DMS53 (cell line): ENCODE measurements around the gene CXCR1.
A peak's percentile ranks its signal among the peaks of the same experiment; 100 is the strongest.
"Not testable (repeated sequence)": the region's sequence is repeated elsewhere in the genome, so short reads cannot be mapped to it uniquely, and the experiment has no call there.

Source experiments
- DNase-seq: peaks from one replicate; lab custom pipeline; 2025; lab: John Stamatoyannopoulos, UW

CXCR1 gene

DNA sequence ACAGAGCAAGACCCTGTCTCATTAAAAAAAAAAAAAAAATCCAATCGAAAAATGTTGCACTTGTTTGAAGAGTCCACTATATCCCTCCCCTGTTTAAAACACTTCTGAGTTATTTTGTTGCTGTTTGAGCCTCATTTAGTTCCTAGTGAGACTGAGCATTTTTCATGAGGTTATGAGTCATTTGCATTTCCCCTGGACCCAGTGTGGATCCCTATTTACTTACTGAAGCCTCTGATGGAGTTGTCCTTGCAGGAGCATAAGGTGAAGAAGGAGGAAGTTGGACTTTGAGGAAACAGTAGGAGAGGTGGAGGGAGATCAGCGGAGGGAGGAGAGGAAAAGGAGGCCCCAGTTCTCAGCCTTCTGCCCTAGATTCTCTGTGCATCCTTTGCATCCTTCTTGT is 5.1 kb downstream of the CXCR1 start:
- DNase-seq = peak; percentile 10

DNA sequence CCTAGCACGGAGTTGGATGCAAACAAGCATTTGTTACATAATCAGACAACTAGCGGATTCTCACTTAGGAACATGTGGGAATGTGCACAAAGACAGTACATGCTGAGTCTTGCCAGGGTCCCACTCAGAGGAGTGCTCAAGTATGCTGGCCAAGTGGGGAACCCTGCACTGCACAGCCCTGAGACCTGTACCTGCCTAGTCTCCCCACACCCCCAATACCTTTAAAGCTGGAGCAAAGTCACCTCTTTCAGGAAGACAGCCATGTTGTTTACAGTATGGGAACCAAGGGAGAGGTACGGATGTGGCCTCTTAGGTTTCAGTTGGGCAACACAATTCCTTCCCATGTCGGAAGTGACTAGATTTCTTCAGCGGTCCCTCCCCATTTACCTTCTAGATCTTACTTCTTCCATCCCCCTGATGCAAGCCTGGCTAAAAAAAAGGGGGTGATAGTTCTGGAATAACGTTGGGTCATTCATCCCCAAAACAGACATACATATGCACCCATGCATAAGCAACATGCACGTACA is 10.7 kb downstream of the CXCR1 start:
- DNase-seq = no peak

DNA sequence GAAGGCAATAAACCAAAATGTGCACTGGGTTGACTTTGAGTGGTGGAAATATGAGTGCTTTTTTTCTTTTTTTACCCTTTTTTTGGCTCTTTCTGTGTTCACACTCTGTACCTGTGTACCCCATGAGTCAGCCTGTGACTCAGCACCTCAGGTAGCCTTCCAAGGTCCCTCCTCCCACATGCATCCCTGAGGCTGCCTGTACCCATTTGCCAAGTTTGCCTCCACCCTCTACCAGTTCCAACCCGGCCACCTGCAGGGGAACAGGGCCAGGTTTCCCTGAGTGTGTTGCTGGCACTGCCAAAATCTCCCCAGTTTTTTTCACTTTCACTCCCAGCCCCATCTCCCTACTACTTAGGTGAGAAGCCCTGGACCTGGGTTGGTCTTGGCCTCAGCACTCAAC is 14.0 kb downstream of the CXCR1 start:
- peak; percentile 48 for DNase-seq

GRCh38 chr2:218152172-218152571 is 14.6 kb downstream of the CXCR1 start:
- DNase-seq = no peak

DNA sequence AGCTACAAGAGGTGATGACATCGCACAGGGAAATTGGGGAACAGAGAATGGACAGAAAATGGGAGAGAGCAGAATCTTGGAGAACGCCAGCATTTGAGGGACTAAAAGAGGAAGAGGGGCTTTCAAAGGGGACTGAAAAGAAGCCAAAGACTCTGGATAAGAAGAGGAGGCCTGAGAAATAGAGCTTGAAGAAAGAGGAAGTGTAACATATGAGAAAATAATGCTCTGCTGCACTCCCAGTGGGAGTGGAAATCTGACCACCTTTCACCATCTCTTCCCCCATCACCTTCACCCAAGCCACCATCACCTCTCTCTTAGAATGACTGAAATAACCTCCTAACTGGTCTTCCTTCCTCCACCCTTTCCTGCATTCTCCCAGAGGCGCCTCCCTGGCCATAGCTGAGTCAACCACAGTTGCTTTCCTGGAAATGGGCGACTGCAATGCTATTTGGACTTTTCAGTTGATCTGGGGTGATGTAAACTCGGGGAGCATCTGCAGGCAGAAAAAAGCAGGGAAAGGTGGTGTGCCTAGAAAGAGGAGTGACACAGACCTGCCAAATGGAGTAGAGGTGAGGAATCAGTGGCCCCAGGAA is 16.8 kb downstream of the CXCR1 start:
- DNase-seq = no peak

GRCh38 chr2:218149098-218149497 is 17.7 kb downstream of the CXCR1 start:
- no peak for DNase-seq

- no peak for DNase-seq
Measured at GRCh38 chr2:218146056-218146455, 20.7 kb downstream of the CXCR1 start.

DNA sequence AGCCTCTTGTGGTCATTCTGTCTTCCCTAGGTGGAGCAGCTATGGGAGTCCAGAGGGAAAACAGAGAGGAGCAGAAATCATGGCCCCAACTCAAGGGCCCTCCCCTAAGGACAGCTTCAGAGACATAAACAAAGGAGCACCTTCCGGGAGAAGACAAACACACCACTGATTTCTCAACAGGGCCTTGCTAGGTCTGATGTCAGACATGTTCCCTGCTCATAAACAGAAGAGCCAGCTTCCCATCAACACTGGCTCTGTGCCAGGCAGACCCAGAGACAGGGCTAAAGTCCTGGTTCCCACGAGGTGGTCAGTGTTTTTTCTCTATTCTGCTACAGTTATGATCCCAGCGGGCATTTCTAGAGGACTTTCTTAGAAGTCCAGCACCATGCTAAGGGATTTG is 21.6 kb downstream of the CXCR1 start:
- no peak for DNase-seq

- no peak for DNase-seq
Measured at GRCh38 chr2:218138047-218138446, 28.7 kb downstream of the CXCR1 start.

GRCh38 chr2:218137514-218137913 is 29.2 kb downstream of the CXCR1 start:
- DNase-seq = no peak

GRCh38 chr2:218130822-218131221 is 35.9 kb downstream of the CXCR1 start:
- DNase-seq = no peak

DNA sequence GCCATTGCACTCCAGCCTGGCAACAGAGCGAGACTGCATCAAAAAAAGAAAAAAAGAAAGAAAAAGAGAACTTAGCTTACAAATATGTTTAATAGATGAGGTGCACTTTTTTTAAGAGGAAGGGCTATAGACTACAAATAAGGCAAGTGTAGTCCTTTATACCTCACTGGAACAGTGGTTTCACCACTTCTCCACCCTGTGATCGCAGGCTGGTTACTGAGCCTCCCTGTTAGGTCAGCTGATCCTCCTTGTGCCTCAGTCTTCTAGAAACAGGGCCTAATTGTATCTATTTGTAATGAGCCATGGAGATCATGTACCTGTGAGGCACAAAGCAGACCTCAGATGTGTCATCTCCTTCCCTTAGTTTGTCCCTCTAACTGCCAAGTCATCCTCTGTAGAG is 36.4 kb downstream of the CXCR1 start:
- no peak for DNase-seq

- DNase-seq = no peak
Measured at GRCh38 chr2:218129458-218130135, 37.2 kb downstream of the CXCR1 start.

GRCh38 chr2:218128781-218129457 is 37.8 kb downstream of the CXCR1 start:
- no peak for DNase-seq

- DNase-seq = no peak
Measured at GRCh38 chr2:218127929-218128455, 38.8 kb downstream of the CXCR1 start.

- DNase-seq = no peak
Measured at GRCh38 chr2:218125626-218126080, 41.1 kb downstream of the CXCR1 start, which contains the start of gene CXCR2. Gene CXCR2, plus strand, starts transcription at chr2:218126028. Its CDS starts 8,774 bp downstream, at chr2:218134802.

DNA sequence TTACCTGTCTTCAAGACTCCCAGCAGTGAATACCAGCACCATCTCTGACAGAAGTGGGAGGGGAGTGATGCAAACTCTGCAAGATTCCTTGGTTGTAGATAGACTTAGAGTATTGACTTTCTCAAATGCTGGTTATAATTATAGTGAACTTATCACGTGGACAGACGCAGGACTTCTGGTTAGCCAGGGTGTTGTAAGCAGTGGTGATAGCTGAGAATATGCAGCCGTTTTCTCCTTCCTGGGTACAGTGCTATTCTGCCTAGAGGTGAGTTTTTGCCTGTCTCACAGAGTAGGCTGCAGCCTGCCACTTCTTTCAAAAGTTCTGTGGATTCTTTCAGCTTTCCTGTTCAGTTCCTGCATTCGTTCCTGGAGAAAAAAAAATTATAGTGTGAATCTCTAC is 41.7 kb downstream of the CXCR1 start:
- DNase-seq = no peak

GRCh38 chr2:218123986-218124385 is 42.8 kb downstream of the CXCR1 start:
- no peak for DNase-seq

DNA sequence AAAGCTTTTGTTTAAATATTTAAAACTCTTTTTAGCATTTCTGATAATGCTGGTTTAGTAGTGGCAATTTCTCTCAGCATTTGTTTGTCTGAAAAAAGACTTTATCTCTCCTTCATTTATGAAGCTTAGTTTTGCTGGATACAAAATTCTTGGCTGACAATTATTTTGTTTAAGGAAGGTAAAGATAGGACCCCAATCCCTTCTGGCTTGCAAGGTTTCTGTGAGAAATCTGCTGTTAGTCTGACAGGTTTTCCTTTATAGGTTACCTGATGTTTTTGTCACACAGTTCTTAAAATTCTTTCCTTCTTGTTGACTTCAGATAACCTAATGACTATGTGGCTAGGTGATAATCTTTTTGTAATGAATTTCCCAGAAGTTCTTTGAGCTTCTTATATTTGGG is 44.5 kb downstream of the CXCR1 start:
- DNase-seq = not testable (repeated sequence)

- not testable (repeated sequence) for DNase-seq
Measured at GRCh38 chr2:218121789-218122188, 45.0 kb downstream of the CXCR1 start.
